Mucosa of descending colon (tissue), 3 donors: ENCODE measurements around the gene TOM1. TPM values are rescaled to one million over a fixed set of nuclear protein-coding genes. Genes with fewer than 3 reads are reported as not detected.

Experiments used
- ATAC-seq: fragments of 200-7000 bp; cut with Tn5 transposase; one replicate; pipeline ENCODE4 v1.9.1; 2020; ENCODE audit warnings: mild to moderate bottlenecking, moderate library complexity
- DNase-seq, 3 donors: peaks; one replicate each; pipeline ENCODE4 v3.0.0-alpha.2; 2020
- H3K36me3 ChIP-seq: fragments of 200-600 bp; one replicate; pipeline ENCODE4 v1.8.0; 2021; ENCODE audit warnings: low read depth, mild to moderate bottlenecking
- H3K4me1 ChIP-seq: fragments of 200-600 bp; one replicate; pipeline ENCODE4 v1.8.0; 2021; ENCODE audit warnings: low read depth, mild to moderate bottlenecking
- H3K4me3 ChIP-seq: fragments of 200-600 bp; one replicate; pipeline ENCODE4 v1.8.0; 2021; ENCODE audit warnings: mild to moderate bottlenecking
- H3K9me3 ChIP-seq: fragments of 200-600 bp; one replicate; pipeline ENCODE4 v1.8.0; 2021; ENCODE audit warnings: mild to moderate bottlenecking
- intact Hi-C, 2 donors: fragments of 100-400 bp; cut with DNase I in 1 of 2; cut with micrococcal nuclease in 1 of 2; formaldehyde crosslinking; loops; one replicate each; pipeline versions ENCODE4 v1.11.0 to v1.11.1; 2022; cut with DNase I, micrococcal nuclease
- total RNA-seq, 3 donors: library from RNA; stranded (reverse); fragmentation: NEBNext Ultra II Directional in 2 of 3; extraction: Animal tissue kit (Norgen Biotek cat#: 25700) in 2 of 3; gene quantifications; one replicate each; pipeline versions ENCODE4 v1.2.1 to v1.2.4, GENCODE V29; 2021 to 2023
- TF ChIP-seq, protein P1 (sequence below): fragments of 200-600 bp; IDR thresholded peaks from one replicate; pipeline ENCODE4 v1.8.0; 2022; ENCODE audit warnings: antibody characterized with exemption, mild to moderate bottlenecking
- donor health status: DM: no; HTN: no; CAD: no; lungs with moderate emphysema.
- donor health status: DM: no; HTN: no; CAD: no.
- donor health status: DM: no; HTN: yes; CAD: no.

The TOM1 gene
- total RNA-seq, 3 donors from 2014 or later: 59.8 to 74.7 (median 60.2) TPM

DNA sequence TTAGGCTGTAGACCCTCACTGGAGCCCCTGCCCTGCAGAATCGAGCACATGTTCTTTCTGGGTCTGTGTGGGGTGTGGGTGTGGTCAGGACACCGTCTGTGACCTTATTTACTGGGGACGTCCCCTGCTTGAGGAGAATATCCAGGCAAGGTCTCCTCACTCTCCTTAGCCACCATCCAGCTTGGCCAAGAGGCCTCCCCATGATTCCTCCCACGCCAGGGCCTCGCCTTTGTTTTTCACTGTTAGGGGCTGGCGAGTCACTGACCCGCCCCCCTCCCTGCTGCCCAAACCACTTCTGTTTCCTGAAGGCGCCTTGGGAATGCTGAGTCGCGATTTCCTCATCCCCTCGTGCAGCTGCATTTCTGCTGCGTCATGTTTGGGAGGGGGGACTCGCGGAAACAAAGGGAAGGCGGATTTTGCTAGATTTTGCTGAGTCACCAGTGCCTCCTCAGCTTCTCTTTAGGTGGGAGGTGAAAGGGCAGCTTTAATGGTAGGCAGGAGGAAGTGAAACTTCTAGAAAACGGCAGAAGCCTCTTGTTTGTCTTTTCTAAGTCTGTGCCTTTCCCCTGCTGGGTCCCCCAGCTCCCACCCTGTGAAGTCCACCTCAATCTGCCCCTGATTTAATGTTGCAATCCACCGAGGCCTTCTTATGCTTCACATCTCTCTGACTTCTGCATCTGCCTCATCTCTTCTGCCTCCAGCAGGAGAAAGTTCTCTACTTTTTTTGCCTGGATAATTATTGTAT, 77.2 kb downstream of the TOM1 start:
- intact Hi-C loops: no loop called here
- peak; percentile 89 to 96 (median 92) for DNase-seq
- H3K9me3 ChIP-seq: no peaks in the 10 kb centered on the region
- TF ChIP-seq, protein P1, sequence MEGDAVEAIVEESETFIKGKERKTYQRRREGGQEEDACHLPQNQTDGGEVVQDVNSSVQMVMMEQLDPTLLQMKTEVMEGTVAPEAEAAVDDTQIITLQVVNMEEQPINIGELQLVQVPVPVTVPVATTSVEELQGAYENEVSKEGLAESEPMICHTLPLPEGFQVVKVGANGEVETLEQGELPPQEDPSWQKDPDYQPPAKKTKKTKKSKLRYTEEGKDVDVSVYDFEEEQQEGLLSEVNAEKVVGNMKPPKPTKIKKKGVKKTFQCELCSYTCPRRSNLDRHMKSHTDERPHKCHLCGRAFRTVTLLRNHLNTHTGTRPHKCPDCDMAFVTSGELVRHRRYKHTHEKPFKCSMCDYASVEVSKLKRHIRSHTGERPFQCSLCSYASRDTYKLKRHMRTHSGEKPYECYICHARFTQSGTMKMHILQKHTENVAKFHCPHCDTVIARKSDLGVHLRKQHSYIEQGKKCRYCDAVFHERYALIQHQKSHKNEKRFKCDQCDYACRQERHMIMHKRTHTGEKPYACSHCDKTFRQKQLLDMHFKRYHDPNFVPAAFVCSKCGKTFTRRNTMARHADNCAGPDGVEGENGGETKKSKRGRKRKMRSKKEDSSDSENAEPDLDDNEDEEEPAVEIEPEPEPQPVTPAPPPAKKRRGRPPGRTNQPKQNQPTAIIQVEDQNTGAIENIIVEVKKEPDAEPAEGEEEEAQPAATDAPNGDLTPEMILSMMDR: no peak
- H3K4me1 ChIP-seq: peaks cover 42% of the 10 kb centered on the region
- no peaks in the 10 kb centered on the region for H3K36me3 ChIP-seq
- ATAC-seq: peak; percentile 52
- H3K4me3 ChIP-seq: no peak overlapping the region

- peaks cover 44% of the 10 kb centered on the region for H3K4me1 ChIP-seq
- ATAC-seq: no peak
- TF ChIP-seq, protein P1: no peak
- intact Hi-C loops: no loop called here
- no peaks in the 10 kb centered on the region for H3K9me3 ChIP-seq
- H3K36me3 ChIP-seq: no peaks in the 10 kb centered on the region
- no peak for DNase-seq
- H3K4me3 ChIP-seq: no peak overlapping the region
These were observed 78.0 kb downstream of the TOM1 start for GRCh38 chr22:35377735-35378134.

- Histone ChIP-seq H3K36me3 (no peaks in the 10 kb centered on the region), H3K4me3 (no peak overlapping the region), H3K4me1 (peaks cover 46% of the 10 kb centered on the region), H3K9me3 (no peaks in the 10 kb centered on the region)
- TF ChIP-seq, protein P1: no peak
- ATAC-seq (no peak), DNase-seq (no peak)
- intact Hi-C loops: no loop called here
These were observed 78.9 kb downstream of the TOM1 start for GRCh38 chr22:35378621-35379020.

- peak; percentile 71 for ATAC-seq
- TF ChIP-seq, protein P1: no peak
- DNase-seq: peak; percentile 65 to 78 (median 66)
- Histone ChIP-seq H3K9me3 (no peaks in the 10 kb centered on the region), H3K4me3 (no peak overlapping the region), H3K36me3 (no peaks in the 10 kb centered on the region), H3K4me1 (peaks cover 46% of the 10 kb centered on the region)
- intact Hi-C loops: no loop called here
These were observed 79.7 kb downstream of the TOM1 start for GRCh38 chr22:35379146-35379993.

- Histone ChIP-seq H3K36me3 (no peaks in the 10 kb centered on the region), H3K9me3 (no peaks in the 10 kb centered on the region), H3K4me1 (peaks cover 46% of the 10 kb centered on the region), H3K4me3 (no peak overlapping the region)
- intact Hi-C loops: no loop called here
- DNase-seq (peak; percentile 48 to 65 (median 60)), ATAC-seq (peak; percentile 28)
- TF ChIP-seq, protein P1: no peak
These were observed 80.3 kb downstream of the TOM1 start for GRCh38 chr22:35380013-35380412.
